AG09319 (cell line): ENCODE data around the gene FAM240B.

Experiments used
- DNase-seq: peaks from one replicate; pipeline ENCODE4 v3.0.0-alpha.2; 2010; ENCODE audit warnings: low read depth; ENCODE audit errors: extremely low read depth
- TF ChIP-seq, protein P1 (sequence below): IDR thresholded peaks from 2 replicates; pipeline ENCODE4 v1.5.1; 2011; ENCODE audit warnings: low read depth, mild to moderate bottlenecking, inconsistent platforms, low read length, moderate library complexity

The FAM240B gene

DNA sequence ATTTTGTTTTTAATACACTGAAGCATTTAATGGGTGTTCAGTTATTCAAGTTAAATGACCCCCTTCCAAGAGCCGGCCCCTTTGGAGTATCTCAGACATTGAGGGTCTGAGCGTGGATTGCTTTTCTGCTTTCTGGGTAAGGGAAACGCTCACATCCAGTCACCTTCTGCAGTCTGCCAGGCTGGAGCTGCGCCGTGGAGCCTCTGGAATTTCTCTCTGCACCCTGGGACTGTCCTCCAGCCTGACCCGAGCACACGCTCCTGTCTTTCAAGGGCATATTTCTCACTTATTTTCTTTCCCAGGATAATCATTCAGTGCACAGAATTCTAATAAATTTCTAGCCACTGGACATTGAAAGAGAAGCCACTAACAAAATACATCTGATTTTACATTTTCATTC is 13.4 kb downstream of the FAM240B start:
- TF ChIP-seq, protein P1, sequence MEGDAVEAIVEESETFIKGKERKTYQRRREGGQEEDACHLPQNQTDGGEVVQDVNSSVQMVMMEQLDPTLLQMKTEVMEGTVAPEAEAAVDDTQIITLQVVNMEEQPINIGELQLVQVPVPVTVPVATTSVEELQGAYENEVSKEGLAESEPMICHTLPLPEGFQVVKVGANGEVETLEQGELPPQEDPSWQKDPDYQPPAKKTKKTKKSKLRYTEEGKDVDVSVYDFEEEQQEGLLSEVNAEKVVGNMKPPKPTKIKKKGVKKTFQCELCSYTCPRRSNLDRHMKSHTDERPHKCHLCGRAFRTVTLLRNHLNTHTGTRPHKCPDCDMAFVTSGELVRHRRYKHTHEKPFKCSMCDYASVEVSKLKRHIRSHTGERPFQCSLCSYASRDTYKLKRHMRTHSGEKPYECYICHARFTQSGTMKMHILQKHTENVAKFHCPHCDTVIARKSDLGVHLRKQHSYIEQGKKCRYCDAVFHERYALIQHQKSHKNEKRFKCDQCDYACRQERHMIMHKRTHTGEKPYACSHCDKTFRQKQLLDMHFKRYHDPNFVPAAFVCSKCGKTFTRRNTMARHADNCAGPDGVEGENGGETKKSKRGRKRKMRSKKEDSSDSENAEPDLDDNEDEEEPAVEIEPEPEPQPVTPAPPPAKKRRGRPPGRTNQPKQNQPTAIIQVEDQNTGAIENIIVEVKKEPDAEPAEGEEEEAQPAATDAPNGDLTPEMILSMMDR: no peak

DNA sequence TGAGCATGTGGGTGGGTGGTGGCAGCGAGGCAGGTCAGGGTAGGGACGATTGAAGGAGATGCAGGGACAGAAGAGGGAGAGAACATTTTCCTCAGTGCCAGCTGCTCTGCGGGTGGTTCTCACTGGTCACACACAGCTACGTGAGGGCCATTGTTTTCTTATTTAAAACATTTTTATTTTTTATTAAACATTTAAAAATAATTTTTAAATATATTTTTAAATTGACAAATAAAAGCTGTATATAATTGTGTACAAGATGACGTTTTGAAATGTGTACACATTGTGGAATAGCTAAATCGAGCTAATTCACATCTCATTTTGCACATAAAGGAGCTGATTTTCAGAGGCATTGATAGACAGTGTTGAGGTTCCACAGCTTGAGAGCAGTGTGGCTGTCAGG is 14.0 kb downstream of the FAM240B start:
- TF ChIP-seq, protein P1: no peak
- DNase-seq: no peak

More for the DNA sequence above, 13.4 kb downstream of the FAM240B start:
- DNase-seq: no peak

DNA sequence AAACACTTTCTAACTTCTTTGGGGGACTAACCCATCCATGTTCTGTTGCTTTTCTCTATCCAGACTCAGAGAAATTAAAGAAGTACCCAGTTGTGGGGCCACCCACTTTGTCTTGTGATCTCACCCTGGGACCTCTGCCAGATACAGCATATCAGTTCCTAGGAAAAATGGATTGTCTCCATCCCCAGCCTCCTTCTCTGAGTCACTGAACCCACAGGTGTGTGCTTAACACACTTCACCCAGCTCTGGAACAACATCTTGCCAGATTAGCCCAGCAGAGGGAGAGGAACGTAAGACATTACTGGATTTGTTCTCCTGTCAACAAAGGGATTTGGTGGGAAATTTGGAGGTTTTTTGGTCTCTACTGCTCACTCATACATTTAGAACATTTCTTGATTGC is 19.2 kb downstream of the FAM240B start:
- DNase-seq: no peak

DNA sequence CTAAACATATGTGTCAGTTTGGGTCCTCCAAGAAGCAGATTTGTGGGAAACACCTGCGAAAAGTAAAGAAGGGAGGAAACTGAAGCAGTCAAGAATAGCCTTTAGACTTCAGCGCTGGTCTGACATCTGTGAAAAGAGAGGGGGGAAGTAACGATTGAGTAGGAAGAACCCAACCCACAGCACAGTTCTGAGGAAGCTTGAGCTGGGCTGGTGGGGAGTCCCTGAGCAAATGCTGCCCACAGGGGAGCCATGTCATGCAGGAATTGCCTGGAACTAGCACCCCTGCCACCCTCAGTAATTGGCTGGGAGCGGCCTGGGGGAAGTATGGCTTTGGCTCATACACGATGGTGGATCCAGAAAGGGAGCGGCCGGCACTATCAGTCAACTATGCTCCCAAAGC is 20.6 kb downstream of the FAM240B start:
- TF ChIP-seq, protein P1: no peak

More for the DNA sequence above, 19.2 kb downstream of the FAM240B start:
- TF ChIP-seq, protein P1: no peak

DNA sequence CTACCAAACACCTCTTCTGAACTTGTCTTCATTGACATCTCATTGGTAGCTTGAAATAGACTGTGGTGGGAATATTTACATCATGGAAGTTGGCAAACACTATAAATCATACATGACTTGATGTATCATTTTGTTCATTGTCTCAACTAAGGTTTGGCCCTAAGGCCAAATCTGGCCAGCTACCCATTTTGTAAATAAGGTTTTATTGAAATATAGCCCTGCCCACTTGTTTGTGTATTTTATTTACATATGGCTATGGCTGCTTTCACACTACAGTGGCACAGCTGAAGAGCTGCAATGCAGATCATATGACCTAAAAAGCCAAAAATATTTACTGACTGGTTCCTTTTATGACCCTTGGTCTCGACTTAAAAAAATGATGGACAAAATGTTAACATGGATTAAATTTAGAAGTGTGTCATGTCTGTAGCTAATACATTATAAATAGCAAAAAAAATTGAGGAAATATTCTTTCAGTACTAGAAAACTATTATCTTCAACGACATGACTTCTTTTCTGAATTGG is 22.1 kb downstream of the FAM240B start:
- TF ChIP-seq, protein P1: no peak

More for the DNA sequence above, 20.6 kb downstream of the FAM240B start:
- no peak for DNase-seq

DNA sequence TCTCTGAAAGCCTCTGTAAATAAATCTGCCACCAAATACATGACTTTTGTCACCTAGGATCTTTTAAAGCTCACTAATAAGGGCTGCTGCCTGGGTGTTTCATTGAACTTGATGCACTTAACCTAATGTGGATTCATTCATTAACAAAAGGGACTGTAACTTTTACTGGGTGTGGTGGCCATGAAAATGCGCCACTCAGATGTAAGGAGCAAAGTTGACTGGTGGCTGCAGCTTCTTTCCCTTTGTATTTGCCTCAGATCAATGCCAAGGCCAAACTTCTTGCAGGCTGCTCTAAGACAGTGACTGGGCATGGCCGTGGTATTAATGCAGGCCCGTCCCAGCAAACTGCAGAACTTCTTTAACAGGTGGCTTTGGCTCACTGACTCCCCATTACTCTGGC is 22.9 kb downstream of the FAM240B start:
- DNase-seq: no peak
- TF ChIP-seq, protein P1: no peak

More for the DNA sequence above, 22.1 kb downstream of the FAM240B start:
- DNase-seq: no peak

DNA sequence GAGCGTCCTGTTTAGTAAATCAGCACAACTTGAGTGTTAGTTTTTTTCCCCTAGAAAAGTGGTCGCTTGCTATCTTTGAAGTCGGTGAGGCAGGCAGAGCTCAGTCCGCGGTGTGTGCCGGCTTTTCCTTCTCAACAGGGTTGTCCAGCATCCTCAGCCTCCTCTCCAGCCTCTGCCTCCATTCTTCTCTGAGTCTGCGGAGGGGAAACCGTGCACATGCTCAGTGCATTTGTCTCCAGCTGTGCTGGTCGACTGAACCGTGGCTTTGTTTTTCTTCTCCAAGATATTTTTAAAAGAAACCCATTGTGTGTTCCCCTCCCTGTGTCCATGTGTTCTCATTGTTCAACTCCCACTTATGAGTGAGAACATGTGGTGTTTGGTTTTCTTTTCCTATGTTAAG is 25.3 kb downstream of the FAM240B start:
- DNase-seq: no peak
- TF ChIP-seq, protein P1: no peak
